BLaER1 treated with 17β-estradiol and CSF1 and Interleukin-3, amounts not matched to agents 10 nM and 100 nM (cell line): ENCODE results near the gene TSR1.
A peak's percentile ranks its signal among the peaks of the same experiment; 100 is the strongest.

ENCODE experiments used
- H3K27ac ChIP-seq, 11 experiments: shearing (Covaris generic); formaldehyde crosslinking; 2 replicates each; pipeline ENCODE4 v1.8.1; 2022
- H3K27me3 ChIP-seq, 11 experiments: shearing (Covaris generic); formaldehyde crosslinking; 2 replicates each; pipeline ENCODE4 v1.8.1; 2022
- H3K36me3 ChIP-seq, 11 experiments: shearing (Covaris generic); formaldehyde crosslinking; 2 replicates each; pipeline ENCODE4 v1.8.1; 2022
- H3K4me1 ChIP-seq, 10 experiments: shearing (Covaris generic); formaldehyde crosslinking; 2 replicates each; pipeline ENCODE4 v1.8.1; 2022
- H3K4me2 ChIP-seq, 11 experiments: shearing (Covaris generic); formaldehyde crosslinking; 2 replicates each; pipeline ENCODE4 v1.8.1; 2022
- H3K4me3 ChIP-seq, 10 experiments: shearing (Covaris generic); formaldehyde crosslinking; 2 replicates each; pipeline ENCODE4 v1.8.1; 2022
- H3K9ac ChIP-seq, 11 experiments: shearing (Covaris generic); formaldehyde crosslinking; 2 replicates each; pipeline ENCODE4 v1.8.1; 2022
- H3K9me3 ChIP-seq, 11 experiments: shearing (Covaris generic); formaldehyde crosslinking; replicated peaks in 1 of 11; 2 replicates each; pipeline ENCODE4 v1.8.1; 2022
- H4K20me1 ChIP-seq, 11 experiments: shearing (Covaris generic); formaldehyde crosslinking; 2 replicates each; pipeline ENCODE4 v1.8.1; 2022
- Cebpa-rat ChIP-seq, 11 experiments: shearing (Covaris generic); IDR thresholded peaks; 2 replicates each; pipeline ENCODE4 v1.8.1; 2022

Gene TSR1

GRCh38 chr17:2295575-2295974, 40.7 kb downstream of the TSR1 start:
- no peak overlapping the region for H3K9ac ChIP-seq
- H3K4me2 ChIP-seq: no peak overlapping the region
- H3K36me3 ChIP-seq: peaks cover 94 to 100% (median 100%) of the 10 kb centered on the region in 11 experiments
- H3K27me3 ChIP-seq: no peaks in the 10 kb centered on the region
- no peak for TF ChIP-seq Cebpa-rat (IDR thresholded peaks at IDR 0.05)
- peaks cover 16 to 98% (median 81%) of the 10 kb centered on the region in 11 experiments; a peak in 19 of 22 replicates for H4K20me1 ChIP-seq
- peaks cover 0 to 19% (median 7%) of the 10 kb centered on the region in 10 experiments; a peak in 7 of 20 replicates for H3K4me1 ChIP-seq
- H3K4me3 ChIP-seq: no peak overlapping the region
- no peak overlapping the region for H3K27ac ChIP-seq
- H3K9me3 ChIP-seq: no peaks in the 10 kb centered on the region

DNA sequence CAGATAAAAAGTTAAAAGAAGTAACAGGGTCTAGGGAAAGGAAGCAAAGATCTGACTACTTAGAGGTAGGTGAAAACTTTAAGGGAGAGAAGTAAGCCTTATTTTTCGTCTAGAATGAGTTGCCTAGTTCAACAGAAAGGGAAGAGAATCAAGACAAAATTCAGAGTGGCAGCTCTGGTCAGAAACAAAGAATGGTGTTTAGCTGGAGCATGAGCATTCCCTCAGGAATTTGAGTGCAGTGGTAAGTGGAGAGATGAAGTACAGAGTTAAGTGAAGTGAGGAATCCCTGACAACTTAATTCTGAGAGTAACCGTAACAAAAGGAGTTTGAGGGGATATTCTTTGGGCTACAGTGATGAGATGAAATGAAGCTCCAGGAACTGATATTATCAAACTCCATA, 44.2 kb downstream of the TSR1 start:
- H3K36me3 ChIP-seq: peaks cover 90 to 100% (median 98%) of the 10 kb centered on the region in 11 experiments
- H3K27ac ChIP-seq: no peak overlapping the region
- H4K20me1 ChIP-seq: peaks cover 6 to 84% (median 47%) of the 10 kb centered on the region in 11 experiments; a peak in 19 of 22 replicates
- H3K9ac ChIP-seq: no peak overlapping the region
- no peaks in the 10 kb centered on the region for H3K27me3 ChIP-seq
- H3K4me1 ChIP-seq: no peaks in the 10 kb centered on the region
- H3K4me2 ChIP-seq: no peak overlapping the region
- no peak for TF ChIP-seq Cebpa-rat (IDR thresholded peaks at IDR 0.05)
- no peaks in the 10 kb centered on the region for H3K9me3 ChIP-seq
- H3K4me3 ChIP-seq: no peak overlapping the region

- TF ChIP-seq Cebpa-rat (IDR thresholded peaks at IDR 0.05): no peak
- H3K9ac ChIP-seq: no peak overlapping the region
- H3K27ac ChIP-seq: no peak overlapping the region
- H3K36me3 ChIP-seq: peaks cover 86 to 100% (median 97%) of the 10 kb centered on the region in 11 experiments
- no peak overlapping the region for H3K4me3 ChIP-seq
- H3K9me3 ChIP-seq: no peaks in the 10 kb centered on the region
- peaks cover 6 to 71% (median 28%) of the 10 kb centered on the region in 11 experiments; a peak in 18 of 22 replicates for H4K20me1 ChIP-seq
- H3K4me2 ChIP-seq: no peak overlapping the region
- peaks cover 0 to 4% (median 0%) of the 10 kb centered on the region in 10 experiments; a peak in 5 of 20 replicates for H3K4me1 ChIP-seq
- no peaks in the 10 kb centered on the region for H3K27me3 ChIP-seq
These were observed 46.3 kb downstream of the TSR1 start for GRCh38 chr17:2289878-2290478.

- peaks cover 6 to 30% (median 10%) of the 10 kb centered on the region in 10 experiments; a peak in 19 of 20 replicates for H3K4me1 ChIP-seq
- TF ChIP-seq Cebpa-rat (IDR thresholded peaks at IDR 0.05): no peak
- peaks cover 75 to 100% (median 92%) of the 10 kb centered on the region in 11 experiments for H3K36me3 ChIP-seq
- no peak overlapping the region for H3K4me3 ChIP-seq
- peak overlapping the region in 1 of 11 experiments; percentile 40; a peak in 1 of 22 replicates for H3K27ac ChIP-seq
- peaks cover 0 to 46% (median 9%) of the 10 kb centered on the region in 11 experiments; a peak in 13 of 22 replicates for H4K20me1 ChIP-seq
- H3K27me3 ChIP-seq: no peaks in the 10 kb centered on the region
- H3K9ac ChIP-seq: 0 out of 22 replicates have a peak overlapping the region, but pooled peaks of 1 of the 11 experiments have one; percentile 19
- no peaks in the 10 kb centered on the region for H3K9me3 ChIP-seq
- no peak overlapping the region; a peak in 1 of 22 replicates for H3K4me2 ChIP-seq
These were observed 53.0 kb downstream of the TSR1 start for GRCh38 chr17:2283302-2283701.

DNA sequence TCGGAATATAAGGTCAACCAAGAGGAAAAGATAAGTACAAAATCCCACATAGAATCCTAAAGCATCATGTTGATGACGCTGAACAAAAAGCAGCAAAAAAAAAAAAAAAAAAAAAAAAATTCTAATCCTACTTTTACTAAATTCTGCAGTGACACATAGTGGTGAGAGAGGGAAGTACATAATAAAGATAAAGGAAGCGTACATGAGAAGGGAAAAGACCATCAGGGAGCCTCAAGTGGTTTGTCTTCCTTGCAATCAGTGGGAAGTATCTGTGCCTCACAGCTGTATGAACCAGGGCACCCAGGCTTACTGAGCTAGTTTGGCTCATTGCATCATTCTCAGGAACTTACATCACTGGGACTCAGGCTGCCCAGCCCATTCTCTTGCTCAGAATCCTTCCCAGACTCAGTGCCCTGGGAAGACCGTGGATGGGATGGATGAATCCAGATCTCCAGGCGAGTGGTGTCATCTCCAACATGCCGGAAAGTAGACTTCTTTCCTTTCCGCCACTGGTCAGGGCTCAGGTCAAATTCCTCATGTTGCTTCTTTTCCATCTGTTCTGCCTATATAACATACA, 53.9 kb downstream of the TSR1 start:
- Histone ChIP-seq H3K27me3 (no peaks in the 10 kb centered on the region), H3K4me1 (peaks cover 15 to 30% (median 19%) of the 10 kb centered on the region in 10 experiments), H3K9me3 (no peaks in the 10 kb centered on the region), H3K9ac (peak overlapping the region in 2 of 11 experiments; percentile 0 to 22; a peak in 1 of 22 replicates), H3K4me2 (peak overlapping the region in 6 of 11 experiments; percentile 1 to 33 (median 16); a peak in 4 of 22 replicates), H3K36me3 (peaks cover 65 to 100% (median 87%) of the 10 kb centered on the region in 11 experiments), H4K20me1 (peaks cover 0 to 49% (median 12%) of the 10 kb centered on the region in 11 experiments; a peak in 14 of 22 replicates), H3K27ac (peak overlapping the region in 3 of 11 experiments; percentile 21 to 40 (median 26); a peak in 5 of 22 replicates), H3K4me3 (no peak overlapping the region)
- peak in 2 of 11 experiments; percentile 36; a peak in 1 of 22 replicates for TF ChIP-seq Cebpa-rat (IDR thresholded peaks at IDR 0.05)

GRCh38 chr17:2279707-2280106, 56.5 kb downstream of the TSR1 start:
- no peak overlapping the region for H3K4me3 ChIP-seq
- H3K4me1 ChIP-seq: peaks cover 17 to 23% (median 19%) of the 10 kb centered on the region in 10 experiments
- H3K9ac ChIP-seq: peak overlapping the region in 1 of 11 experiments; percentile 10; a peak in 1 of 22 replicates
- H3K27ac ChIP-seq: no peak overlapping the region
- no peak overlapping the region; a peak in 1 of 22 replicates for H3K4me2 ChIP-seq
- peaks cover 71 to 97% (median 83%) of the 10 kb centered on the region in 11 experiments for H3K36me3 ChIP-seq
- no peak for TF ChIP-seq Cebpa-rat (IDR thresholded peaks at IDR 0.05)
- H3K27me3 ChIP-seq: no peaks in the 10 kb centered on the region
- peaks cover 0 to 54% (median 14%) of the 10 kb centered on the region in 11 experiments; a peak in 15 of 22 replicates for H4K20me1 ChIP-seq
- no peaks in the 10 kb centered on the region for H3K9me3 ChIP-seq

DNA sequence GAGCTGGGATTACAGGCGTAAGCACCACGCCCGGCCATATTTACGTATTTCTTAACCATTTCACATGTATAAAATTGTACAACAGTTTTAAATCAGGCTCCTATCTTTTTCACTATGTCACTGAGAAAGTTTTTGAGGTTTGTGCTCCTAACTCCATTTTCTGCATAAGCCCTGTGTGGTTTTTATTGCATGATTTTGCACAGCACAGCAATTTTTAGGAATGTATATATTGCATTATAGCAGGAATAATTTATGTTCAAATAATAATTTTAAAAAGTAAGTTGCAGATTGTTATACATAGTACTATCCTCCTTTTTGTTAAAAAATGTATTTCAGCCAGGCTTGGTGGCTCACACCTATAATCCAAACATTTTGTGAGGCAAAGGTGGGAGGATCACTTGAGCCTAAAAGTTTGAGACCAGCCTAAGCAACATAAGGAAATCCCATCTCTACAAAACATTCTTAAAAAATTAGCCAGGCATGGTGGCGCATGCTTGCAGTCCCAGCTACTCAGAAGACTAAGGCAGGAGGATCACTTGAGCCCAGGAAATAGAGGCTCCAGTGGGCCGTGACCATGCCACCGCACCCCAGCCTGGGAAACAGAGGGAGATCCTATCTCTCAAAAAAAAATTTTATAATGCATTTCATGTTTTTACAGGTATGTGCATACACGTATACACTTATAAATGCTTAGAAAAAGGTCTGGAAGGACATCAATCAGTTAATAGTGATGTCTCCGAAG, 58.7 kb downstream of the TSR1 start:
- Histone ChIP-seq H4K20me1 (peaks cover 0 to 36% (median 9%) of the 10 kb centered on the region in 11 experiments; a peak in 11 of 22 replicates), H3K9me3 (no peaks in the 10 kb centered on the region), H3K27ac (no peak overlapping the region), H3K27me3 (no peaks in the 10 kb centered on the region), H3K9ac (peak overlapping the region in 2 of 11 experiments; percentile 3 to 31; a peak in 1 of 22 replicates), H3K4me3 (no peak overlapping the region), H3K36me3 (peaks cover 78 to 97% (median 83%) of the 10 kb centered on the region in 11 experiments), H3K4me2 (peak overlapping the region in 8 of 11 experiments; percentile 40 to 66 (median 54); a peak in 16 of 22 replicates), H3K4me1 (peaks cover 8 to 21% (median 14%) of the 10 kb centered on the region in 10 experiments; a peak in 18 of 20 replicates)
- TF ChIP-seq Cebpa-rat (IDR thresholded peaks at IDR 0.05): no peak

- Histone ChIP-seq H3K27me3 (no peaks in the 10 kb centered on the region), H3K4me1 (peaks cover 0 to 21% (median 11%) of the 10 kb centered on the region in 10 experiments; a peak in 16 of 20 replicates), H3K9me3 (no peaks in the 10 kb centered on the region), H3K9ac (no peak overlapping the region), H4K20me1 (peaks cover 0 to 34% (median 0%) of the 10 kb centered on the region in 11 experiments; a peak in 5 of 22 replicates), H3K36me3 (peaks cover 71 to 96% (median 82%) of the 10 kb centered on the region in 11 experiments), H3K4me3 (no peak overlapping the region), H3K27ac (no peak overlapping the region), H3K4me2 (no peak overlapping the region)
- TF ChIP-seq Cebpa-rat (IDR thresholded peaks at IDR 0.05): no peak
These were observed 60.5 kb downstream of the TSR1 start for GRCh38 chr17:2275722-2276121.
